ENCODE results near the gene L1CAM. TPM values are rescaled to one million over a fixed set of nuclear protein-coding genes. Genes with fewer than 3 reads are reported as not detected.

Gene L1CAM
- total and polyA plus RNA-seq, 2 of the 8 experiments (the other 6 are each of a cell fraction or from before 2014, with no cell fraction given): 11.0 to 43.0 TPM

GRCh38 chrX:153836921-153837320, 49.1 kb downstream of the L1CAM start (continued):
- TF ChIP-seq ASH2L (IDR thresholded peaks at IDR 0.05; ENCODE audit: low read length) (no peak), SIRT6 (IDR thresholded peaks at IDR 0.05; ENCODE audit: low read length) (no peak)
